HepG2 (cell line): ENCODE data around the gene AKAP1. TPM values are rescaled to one million over a fixed set of nuclear protein-coding genes. Genes with fewer than 3 reads are reported as not detected.
A peak's percentile ranks its signal among the peaks of the same experiment; 100 is the strongest.

ENCODE experiments used
- EEA1 ChIP-seq: sonication (generic); formaldehyde crosslinking; IDR thresholded peaks from 2 replicates; pipeline ENCODE4 v1.5.1; 2020; ENCODE audit warnings: mild to moderate bottlenecking, missing genetic modification reagents, borderline replicate concordance
- HIVEP1 ChIP-seq: sonication (generic); formaldehyde crosslinking; IDR thresholded peaks from 2 replicates; pipeline ENCODE4 v1.4.0; 2020; ENCODE audit warnings: mild to moderate bottlenecking, missing genetic modification reagents
- MTA3 ChIP-seq: sonication (generic); formaldehyde crosslinking; IDR thresholded peaks from 2 replicates; pipeline ENCODE4 v1.4.0; 2020; ENCODE audit warnings: missing genetic modification reagents
- NFRKB ChIP-seq: fragments of 450-650 bp; IDR thresholded peaks from 2 replicates; pipeline ENCODE4 v1.6.1; 2017
- SALL1 ChIP-seq: sonication (generic); formaldehyde crosslinking; IDR thresholded peaks from 2 replicates; pipeline ENCODE4 v1.8.0; 2022; ENCODE audit warnings: mild to moderate bottlenecking, missing genetic modification reagents
- SMYD3 ChIP-seq: sonication (generic); formaldehyde crosslinking; IDR thresholded peaks from 2 replicates; pipeline ENCODE4 v1.8.1; 2023; ENCODE audit warnings: mild to moderate bottlenecking, missing genetic modification reagents
- STAG1 ChIP-seq: sonication (generic); formaldehyde crosslinking; IDR thresholded peaks from 2 replicates; pipeline ENCODE4 v1.4.0; 2020; ENCODE audit warnings: missing genetic modification reagents
- TCF7 ChIP-seq: sonication (generic); IDR thresholded peaks from 2 replicates; pipeline ENCODE4 v1.6.1; 2016; ENCODE audit warnings: antibody characterized with exemption, low read depth
- ZEB1 ChIP-seq: IDR thresholded peaks from 2 replicates; pipeline ENCODE4 v1.6.1; 2012; ENCODE audit warnings: mild to moderate bottlenecking, low read depth, inconsistent platforms; ENCODE audit not compliant: insufficient replicate concordance
- ZNF841 ChIP-seq: sonication (generic); formaldehyde crosslinking; IDR thresholded peaks from 2 replicates; pipeline ENCODE4 v1.8.1; 2023; ENCODE audit warnings: missing genetic modification reagents, borderline replicate concordance
- polyA plus RNA-seq, 8 experiments: library from polyadenylated mRNA; depleted of rRNA in 3 of 8; stranded (reverse) in 7 of 8; unstranded in 1 of 8; fragments of >200 nt; fragmentation: Illumina TruSeq in 4 of 8; extraction: Trizol in 4 of 8; gene quantifications; 2 replicates each; pipeline versions ENCODE4 v1.2.1 to v1.2.3, GENCODE V29; 2011 to 2016; ENCODE audit warnings: low read depth in 4 of 8, missing spikeins in 1 of 8, mixed read lengths in 1 of 8; ENCODE audit not compliant: insufficient read depth in 1 of 8
- total RNA-seq, 5 experiments: library from RNA; depleted of rRNA; stranded (reverse); fragments of >200 nt; fragmentation: Illumina TruSeq; extraction: Trizol; gene quantifications; 2 replicates each; pipeline ENCODE4 v1.2.3, GENCODE V29; 2016; ENCODE audit warnings: low read depth in 1 of 5
- TF ChIP-seq, protein P1 (sequence below): sonication (generic); formaldehyde crosslinking; IDR thresholded peaks from 2 replicates; pipeline ENCODE4 v1.5.0; 2020; ENCODE audit warnings: mild to moderate bottlenecking, missing genetic modification reagents
- TF ChIP-seq, protein P2 (sequence below): sonication (generic); formaldehyde crosslinking; IDR thresholded peaks from 2 replicates; pipeline ENCODE4 v1.8.0; 2022; ENCODE audit warnings: mild to moderate bottlenecking, missing genetic modification reagents; ENCODE audit not compliant: insufficient replicate concordance
- TF ChIP-seq, protein P3 (sequence below): fragments of 450-650 bp; IDR thresholded peaks from 2 replicates; pipeline ENCODE4 v1.6.1; 2016
- TF ChIP-seq, protein P4 (sequence below): sonication (generic); formaldehyde crosslinking; IDR thresholded peaks from 2 replicates; pipeline ENCODE4 v1.4.0; 2020; ENCODE audit warnings: missing genetic modification reagents

AKAP1 gene
- total and polyA plus RNA-seq, 2 of the 13 experiments (the other 11 are each of a cell fraction or from before 2014, with no cell fraction given), result 101 to 131 TPM

DNA sequence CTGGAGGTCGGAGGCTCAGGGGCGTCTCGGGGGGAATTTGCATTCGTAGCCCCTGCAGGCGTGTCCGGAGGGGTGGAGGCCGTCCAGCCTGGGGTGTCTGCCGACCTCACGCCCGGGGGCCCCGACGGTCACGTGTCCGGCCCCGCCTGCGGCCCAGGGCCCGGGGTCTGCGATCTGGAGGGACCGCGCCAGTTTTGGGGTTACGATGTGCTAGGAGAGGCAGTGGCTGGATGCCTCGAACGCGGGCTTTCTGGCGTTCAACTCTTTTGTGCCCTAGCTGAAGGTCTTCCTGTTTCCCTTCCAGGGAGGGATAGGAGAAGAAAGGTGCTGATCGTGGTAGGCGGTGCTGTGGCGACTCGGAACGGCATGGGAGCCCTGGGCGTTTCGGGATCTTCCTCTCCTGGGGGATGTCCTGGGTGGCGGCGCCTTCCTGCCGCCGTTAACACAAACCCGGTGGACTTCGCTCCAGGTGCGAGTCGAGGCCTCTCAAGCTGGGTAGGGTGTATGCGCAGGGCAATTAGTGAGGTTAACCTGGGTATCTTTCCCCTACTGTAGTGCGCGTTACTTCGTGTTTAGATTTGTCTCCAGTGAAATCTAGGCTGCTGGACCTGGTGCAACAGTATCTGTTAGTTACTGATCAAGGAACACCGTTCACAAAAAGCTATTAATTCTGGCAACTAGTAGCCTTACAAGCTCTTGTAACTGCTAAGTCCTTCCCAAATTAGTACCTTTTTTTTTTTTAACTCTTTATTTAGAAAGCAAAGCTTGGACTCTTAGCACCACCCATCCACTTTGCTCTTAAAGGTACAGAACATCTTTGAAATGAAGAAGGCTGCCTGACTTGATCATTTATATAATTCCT lies 1.3 kb downstream of the AKAP1 start (continued):
- TF ChIP-seq STAG1 (CRISPR knock-in tag) (0 out of 2 replicates have a peak, but pooled peaks have one; percentile 12), HIVEP1 (CRISPR knock-in tag) (peak; percentile 95), SMYD3 (CRISPR knock-in tag) (peak; percentile 21; the same call in 1 of the 2 replicates), NFRKB (no peak), ZEB1 (peak; percentile 21), SALL1 (CRISPR knock-in tag) (peak; percentile 52; the same call in 1 of the 2 replicates), MTA3 (CRISPR knock-in tag) (no peak), TCF7 (peak; percentile 38; the same call in 1 of the 2 replicates), ZNF841 (CRISPR knock-in tag) (peak; percentile 85; the same call in 1 of the 2 replicates), EEA1 (CRISPR knock-in tag) (0 out of 2 replicates have a peak, but pooled peaks have one; percentile 24)
- TF ChIP-seq, protein P1, sequence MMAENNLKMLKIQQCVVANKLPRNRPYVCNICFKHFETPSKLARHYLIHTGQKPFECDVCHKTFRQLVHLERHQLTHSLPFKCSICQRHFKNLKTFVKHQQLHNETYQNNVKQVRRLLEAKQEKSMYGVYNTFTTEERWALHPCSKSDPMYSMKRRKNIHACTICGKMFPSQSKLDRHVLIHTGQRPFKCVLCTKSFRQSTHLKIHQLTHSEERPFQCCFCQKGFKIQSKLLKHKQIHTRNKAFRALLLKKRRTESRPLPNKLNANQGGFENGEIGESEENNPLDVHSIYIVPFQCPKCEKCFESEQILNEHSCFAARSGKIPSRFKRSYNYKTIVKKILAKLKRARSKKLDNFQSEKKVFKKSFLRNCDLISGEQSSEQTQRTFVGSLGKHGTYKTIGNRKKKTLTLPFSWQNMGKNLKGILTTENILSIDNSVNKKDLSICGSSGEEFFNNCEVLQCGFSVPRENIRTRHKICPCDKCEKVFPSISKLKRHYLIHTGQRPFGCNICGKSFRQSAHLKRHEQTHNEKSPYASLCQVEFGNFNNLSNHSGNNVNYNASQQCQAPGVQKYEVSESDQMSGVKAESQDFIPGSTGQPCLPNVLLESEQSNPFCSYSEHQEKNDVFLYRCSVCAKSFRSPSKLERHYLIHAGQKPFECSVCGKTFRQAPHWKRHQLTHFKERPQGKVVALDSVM, result 0 out of 2 replicates have a peak, but pooled peaks have one; percentile 55
- TF ChIP-seq, protein P2, sequence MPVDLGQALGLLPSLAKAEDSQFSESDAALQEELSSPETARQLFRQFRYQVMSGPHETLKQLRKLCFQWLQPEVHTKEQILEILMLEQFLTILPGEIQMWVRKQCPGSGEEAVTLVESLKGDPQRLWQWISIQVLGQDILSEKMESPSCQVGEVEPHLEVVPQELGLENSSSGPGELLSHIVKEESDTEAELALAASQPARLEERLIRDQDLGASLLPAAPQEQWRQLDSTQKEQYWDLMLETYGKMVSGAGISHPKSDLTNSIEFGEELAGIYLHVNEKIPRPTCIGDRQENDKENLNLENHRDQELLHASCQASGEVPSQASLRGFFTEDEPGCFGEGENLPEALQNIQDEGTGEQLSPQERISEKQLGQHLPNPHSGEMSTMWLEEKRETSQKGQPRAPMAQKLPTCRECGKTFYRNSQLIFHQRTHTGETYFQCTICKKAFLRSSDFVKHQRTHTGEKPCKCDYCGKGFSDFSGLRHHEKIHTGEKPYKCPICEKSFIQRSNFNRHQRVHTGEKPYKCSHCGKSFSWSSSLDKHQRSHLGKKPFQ, result peak; percentile 22
- TF ChIP-seq, protein P3, sequence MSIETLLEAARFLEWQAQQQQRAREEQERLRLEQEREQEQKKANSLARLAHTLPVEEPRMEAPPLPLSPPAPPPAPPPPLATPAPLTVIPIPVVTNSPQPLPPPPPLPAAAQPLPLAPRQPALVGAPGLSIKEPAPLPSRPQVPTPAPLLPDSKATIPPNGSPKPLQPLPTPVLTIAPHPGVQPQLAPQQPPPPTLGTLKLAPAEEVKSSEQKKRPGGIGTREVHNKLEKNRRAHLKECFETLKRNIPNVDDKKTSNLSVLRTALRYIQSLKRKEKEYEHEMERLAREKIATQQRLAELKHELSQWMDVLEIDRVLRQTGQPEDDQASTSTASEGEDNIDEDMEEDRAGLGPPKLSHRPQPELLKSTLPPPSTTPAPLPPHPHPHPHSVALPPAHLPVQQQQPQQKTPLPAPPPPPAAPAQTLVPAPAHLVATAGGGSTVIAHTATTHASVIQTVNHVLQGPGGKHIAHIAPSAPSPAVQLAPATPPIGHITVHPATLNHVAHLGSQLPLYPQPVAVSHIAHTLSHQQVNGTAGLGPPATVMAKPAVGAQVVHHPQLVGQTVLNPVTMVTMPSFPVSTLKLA, result no peak
- TF ChIP-seq, protein P4, sequence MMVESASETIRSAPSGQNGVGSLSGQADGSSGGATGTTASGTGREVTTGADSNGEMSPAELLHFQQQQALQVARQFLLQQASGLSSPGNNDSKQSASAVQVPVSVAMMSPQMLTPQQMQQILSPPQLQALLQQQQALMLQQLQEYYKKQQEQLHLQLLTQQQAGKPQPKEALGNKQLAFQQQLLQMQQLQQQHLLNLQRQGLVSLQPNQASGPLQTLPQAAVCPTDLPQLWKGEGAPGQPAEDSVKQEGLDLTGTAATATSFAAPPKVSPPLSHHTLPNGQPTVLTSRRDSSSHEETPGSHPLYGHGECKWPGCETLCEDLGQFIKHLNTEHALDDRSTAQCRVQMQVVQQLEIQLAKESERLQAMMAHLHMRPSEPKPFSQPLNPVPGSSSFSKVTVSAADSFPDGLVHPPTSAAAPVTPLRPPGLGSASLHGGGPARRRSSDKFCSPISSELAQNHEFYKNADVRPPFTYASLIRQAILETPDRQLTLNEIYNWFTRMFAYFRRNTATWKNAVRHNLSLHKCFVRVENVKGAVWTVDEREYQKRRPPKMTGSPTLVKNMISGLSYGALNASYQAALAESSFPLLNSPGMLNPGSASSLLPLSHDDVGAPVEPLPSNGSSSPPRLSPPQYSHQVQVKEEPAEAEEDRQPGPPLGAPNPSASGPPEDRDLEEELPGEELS (CRISPR knock-in tag), result peak; percentile 70
- TF ChIP-seq, all 625 proteins: peak for 238
